Pons (tissue), 1 donor: ENCODE results near the gene GRK5.
A peak's percentile ranks its signal among the peaks of the same experiment; 100 is the strongest.

Experiments
- DNase-seq: peaks from one replicate; pipeline ENCODE4 v3.0.0-alpha.2; 2016; ENCODE audit warnings: low spot score

Gene GRK5

DNA sequence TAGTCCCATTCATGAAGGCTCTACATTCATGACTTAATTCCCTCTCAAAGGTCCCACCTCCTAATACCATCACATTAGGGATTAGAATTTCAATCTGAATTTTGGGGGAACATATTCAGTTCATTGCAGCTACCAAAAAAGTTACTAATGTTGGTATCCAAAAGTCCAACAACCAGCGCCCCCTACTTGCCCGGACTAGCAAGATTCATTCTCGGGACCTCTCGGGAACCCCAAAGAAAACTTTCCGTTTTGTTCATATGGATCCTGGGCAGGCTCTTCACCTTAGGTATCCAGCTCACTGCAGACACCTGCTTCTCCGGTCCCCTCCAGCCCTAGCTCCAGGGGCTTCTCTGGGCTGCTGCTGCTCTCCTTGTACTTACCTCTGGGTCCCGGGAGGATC is 8.9 kb upstream of the GRK5 start:
- no peak for DNase-seq

DNA sequence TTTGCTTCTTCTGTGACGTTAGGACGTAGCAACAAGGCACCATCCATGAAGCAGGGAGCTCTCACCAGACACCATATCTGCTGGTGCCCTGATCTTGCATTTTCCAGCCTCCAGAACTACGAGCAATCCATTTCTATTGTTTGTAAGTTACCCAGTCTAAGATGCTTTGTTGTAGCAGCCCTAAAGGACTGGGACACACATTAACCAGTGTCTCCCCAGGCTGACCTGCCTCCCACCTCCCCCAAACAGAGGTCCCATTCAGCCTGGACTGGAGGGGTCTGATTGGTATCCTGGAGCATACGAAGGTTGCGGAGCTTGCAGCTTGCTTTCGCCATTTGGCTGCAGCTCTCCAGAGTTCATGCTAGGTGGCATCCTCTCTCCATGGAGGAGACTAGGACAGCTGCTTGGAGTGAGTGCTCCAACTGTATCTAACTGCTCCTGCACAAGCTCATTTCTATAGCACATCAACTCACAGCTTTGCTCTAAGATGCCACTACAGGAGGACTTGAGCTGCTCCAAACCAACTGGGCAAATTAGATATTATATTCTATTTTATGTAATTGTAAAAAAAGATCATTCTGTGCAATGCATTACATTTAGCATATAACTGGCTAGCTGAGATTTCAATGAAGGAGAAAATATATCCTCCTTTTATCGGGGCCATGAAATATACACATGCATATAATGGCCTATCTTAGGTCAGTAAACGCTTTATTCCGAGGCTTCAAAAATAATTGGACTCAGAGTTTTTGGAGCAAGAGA is 8.0 kb upstream of the GRK5 start:
- DNase-seq: peak; percentile 91

DNA sequence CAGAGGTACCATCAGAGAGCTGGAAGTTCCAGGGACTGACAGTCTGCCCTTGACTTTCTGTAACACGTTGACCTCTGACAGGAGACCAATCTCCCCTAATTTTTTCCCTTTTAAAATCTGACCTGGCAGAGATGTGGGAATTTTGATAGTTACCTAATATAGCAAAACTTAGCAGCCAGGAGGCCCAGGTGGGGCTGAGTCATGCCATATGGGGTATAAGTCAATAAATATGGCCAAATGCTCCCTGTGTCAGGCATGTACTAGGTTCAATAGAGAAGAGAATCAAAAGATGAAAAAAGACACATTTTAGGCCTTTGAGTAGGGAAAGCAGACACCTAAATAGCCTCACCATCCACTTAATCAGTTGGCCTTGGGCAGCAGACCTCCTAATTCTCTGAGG is 6.1 kb upstream of the GRK5 start:
- no peak for DNase-seq

GRCh38 chr10:119203006-119203405 is 4.4 kb upstream of the GRK5 start:
- DNase-seq: no peak

DNA sequence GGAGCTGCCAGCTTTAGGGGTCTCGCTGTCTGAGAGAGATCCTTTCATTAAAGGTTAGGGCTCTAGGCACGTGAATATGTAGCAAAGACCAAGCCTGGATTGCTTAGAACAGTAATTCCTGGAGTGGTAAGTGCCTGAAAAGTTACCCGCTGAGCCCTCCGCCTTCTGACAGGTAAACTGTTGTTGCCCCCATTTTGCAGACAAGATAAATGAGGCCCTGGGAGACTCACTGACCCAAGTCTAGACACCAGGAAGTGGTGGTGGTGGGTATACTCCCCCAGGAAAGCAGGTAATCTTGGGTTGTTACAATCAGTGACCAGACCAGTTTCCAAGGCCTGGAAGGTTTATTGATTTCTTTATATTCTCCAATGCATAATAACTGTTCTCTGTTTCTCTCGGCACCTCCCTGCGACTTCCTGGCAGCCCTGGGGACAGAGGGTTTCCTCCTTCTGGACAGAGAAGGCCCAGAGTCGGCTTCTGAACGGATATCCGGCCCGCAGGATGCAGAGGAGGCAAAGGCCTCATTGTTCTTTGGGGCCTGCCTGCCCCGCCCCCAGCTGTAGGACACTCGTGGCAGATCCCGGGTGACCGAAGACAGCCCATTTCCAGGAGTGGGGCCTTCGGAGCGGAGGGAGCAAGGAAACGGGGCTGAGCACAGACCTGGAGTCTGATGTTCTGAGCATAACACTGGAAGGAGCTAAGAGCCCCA is 1.3 kb upstream of the GRK5 start:
- no peak for DNase-seq

GRCh38 chr10:119206603-119207365 is 587 bp upstream of the GRK5 start:
- DNase-seq: peak; percentile 60

DNA sequence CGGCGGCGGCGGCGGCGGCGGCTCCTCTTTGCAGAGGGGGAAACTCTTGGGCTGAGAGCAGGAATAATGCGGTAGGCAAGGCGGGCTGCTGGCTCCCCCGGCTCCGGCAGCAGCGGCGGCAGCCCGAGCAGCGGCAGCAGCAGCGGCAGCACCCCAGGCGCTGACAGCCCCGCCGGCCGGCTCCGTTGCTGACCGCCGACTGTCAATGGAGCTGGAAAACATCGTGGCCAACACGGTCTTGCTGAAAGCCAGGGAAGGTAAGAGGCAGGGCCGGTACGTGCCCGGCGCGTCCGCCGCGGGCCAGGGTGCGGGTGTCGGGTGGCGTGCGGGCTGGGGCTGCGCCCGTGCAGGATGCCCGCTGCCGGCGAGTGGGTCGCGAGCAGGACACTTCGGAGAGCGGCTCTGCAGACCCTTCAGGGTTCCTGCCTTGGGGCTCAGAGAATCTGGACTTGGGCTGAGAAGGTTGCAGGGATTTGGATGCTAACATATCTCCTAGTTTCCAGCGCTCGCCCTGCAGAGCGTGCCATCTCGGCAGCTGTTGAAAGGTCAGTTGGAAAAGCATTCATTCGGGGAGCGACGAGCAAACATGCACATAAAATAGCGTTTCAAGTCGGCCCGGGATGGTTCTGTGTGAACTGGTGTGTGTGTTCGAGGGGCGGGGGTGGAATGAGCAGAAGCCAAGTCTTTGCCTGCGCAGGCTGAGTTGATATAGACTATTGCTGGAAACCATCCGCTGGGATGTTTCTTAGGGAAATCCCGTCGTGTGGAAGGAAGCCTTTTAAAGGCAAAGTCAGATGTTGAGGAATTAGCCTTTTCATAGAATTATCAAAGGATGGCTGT is 562 bp downstream of the GRK5 start:
- peak; percentile 57 for DNase-seq

- DNase-seq: peak; percentile 37
Measured at GRCh38 chr10:119208553-119208940, 1.2 kb downstream of the GRK5 start.

DNA sequence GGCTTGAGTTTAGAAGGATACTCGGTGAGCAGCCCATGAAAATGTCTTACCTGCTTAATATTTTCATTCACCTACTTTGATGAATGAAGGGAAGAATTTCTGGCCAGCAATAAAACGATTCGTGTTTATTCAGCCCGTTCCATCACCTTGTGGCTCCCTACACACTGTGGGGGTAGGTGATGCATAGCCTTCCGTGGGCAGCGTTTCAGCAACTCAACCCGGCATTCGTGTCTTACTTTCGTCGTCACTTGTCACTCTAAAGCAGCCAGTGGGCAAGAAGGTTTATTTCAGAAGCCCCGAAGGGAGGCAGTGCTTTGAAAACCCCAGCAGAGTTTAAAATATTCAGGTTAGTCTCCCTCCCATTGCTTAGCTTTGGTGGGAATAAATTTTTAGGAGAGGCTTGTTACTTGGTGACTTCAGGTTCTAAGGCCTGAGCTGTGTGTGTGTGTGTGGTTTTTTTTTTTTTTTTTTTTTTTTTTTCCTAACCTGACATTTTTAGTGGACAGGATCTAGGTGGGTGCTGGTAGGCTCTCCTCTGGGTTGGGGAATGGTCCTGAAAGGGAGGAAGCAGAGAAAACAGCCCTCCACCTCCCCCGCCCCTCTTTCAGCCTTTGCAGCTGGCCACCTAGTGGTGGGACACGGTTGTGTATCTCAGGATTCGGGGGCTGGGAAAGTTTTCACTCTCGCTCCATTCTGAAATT is 1.8 kb downstream of the GRK5 start:
- DNase-seq: peak; percentile 53

- DNase-seq: no peak
Measured at GRCh38 chr10:119209736-119210355, 2.5 kb downstream of the GRK5 start.

DNA sequence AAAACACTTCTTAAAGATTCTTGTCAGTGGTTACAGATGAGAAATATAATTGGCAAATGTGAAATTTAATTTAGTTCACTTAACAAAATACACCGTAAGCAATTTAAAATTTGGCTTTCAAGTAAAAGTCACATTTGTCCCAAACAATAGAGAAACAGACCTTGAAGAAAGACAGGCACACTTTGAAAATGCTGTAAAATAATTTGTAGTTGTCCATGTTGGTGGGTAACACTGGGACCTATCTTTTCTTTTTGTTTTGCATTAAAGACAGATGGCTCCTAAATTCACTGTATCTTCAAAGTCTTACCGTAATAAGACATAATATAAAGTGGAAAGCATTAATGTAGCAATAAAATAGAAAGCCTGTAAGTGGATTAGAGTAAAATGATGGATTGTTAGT is 3.3 kb downstream of the GRK5 start:
- no peak for DNase-seq

GRCh38 chr10:119211176-119211575 is 3.8 kb downstream of the GRK5 start:
- no peak for DNase-seq

DNA sequence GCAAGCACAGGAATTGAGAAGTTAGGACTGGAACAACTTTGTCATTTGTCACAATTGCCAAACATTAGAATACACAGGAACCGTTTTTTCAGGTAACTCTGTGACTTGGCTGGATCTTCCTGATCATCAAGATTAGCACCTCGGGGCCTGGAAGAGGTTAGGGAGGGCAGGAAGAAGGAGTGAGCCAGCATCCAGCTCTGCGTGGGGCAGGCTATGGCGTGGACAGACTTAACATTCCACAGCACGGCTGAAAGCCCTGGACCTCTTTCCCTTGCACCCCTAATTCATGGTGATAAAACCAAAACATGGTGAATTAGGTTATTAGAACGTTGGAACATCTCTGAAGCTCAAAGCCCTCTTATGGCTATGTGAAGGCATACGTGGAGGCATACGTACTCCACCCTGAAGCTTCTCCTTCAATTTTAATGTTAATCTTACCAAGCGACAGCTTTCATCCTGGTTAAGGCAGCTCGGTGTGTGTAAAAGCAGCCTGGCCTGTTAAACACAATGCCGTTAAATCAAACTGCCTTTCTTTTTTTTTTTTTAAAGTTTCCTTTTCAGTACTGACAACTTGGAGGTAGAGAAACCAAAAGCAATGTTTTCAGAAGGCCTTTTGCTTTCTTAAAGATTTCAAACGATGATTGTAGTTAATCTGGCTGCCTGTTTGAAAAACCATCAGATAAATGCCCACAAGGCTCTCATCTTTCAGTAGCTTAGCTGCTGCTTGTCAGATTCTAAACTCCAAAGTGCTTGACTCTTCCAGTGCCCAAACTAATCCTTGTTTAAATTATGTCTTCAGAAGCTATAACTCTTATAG is 4.5 kb downstream of the GRK5 start:
- DNase-seq: no peak

DNA sequence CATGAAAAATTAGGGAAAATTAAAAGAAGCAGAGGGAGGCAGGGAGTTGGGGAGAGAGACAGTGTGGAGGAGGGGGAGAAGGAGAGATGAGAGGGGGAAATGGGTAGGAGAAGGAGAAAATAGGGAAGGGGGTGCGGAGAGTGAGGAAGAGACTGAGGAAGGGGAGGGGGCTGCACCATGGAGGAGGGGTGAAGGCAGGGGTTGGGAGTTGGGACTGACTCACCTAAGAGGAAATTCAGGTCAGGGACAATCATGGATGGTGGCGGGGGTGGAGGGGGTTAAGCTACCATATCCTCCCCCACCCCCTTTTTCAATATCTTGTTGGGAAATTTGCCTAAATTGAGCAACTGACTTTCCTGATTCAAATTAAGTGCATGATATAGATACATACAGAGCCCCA is 8.0 kb downstream of the GRK5 start:
- no peak for DNase-seq

DNA sequence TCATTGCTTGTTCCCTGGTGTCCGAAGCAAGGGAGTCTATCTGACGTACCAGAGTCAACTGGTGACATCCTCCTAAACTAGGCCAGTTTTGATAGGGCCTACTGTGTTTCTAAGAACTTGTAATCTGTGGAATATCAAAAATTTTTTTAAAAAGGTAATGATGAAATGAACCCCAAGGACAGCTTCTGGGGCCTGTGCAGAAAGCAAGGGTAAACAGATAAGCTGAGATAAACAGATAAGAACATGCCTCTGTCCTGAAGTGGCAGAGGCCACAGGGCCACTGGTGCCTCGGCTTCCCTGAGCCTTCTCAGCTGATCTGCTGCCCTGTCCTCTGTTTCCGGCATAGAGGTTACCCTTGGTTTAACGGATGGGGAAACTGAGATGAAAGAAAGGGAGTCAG is 8.8 kb downstream of the GRK5 start:
- DNase-seq: no peak

GRCh38 chr10:119217401-119217800 is 10.0 kb downstream of the GRK5 start:
- no peak for DNase-seq

- no peak for DNase-seq
Measured at GRCh38 chr10:119217991-119218490, 10.7 kb downstream of the GRK5 start.

GRCh38 chr10:119219871-119220270 is 12.5 kb downstream of the GRK5 start:
- DNase-seq: no peak

GRCh38 chr10:119221201-119221600 is 13.8 kb downstream of the GRK5 start:
- no peak for DNase-seq

- DNase-seq: no peak
Measured at GRCh38 chr10:119221666-119222065, 14.3 kb downstream of the GRK5 start.
